ENCODE results near the gene FEM1B. TPM values are rescaled to one million over a fixed set of nuclear protein-coding genes. Genes with fewer than 3 reads are reported as not detected.

FEM1B gene
- total and polyA plus RNA-seq, 3 donors from 2014 or later: 65.8 to 122 (median 86.3) TPM

- TF ChIP-seq POLR2A (IDR thresholded peaks at IDR 0.05): no peak
- TF ChIP-seq CTCF (IDR thresholded peaks at IDR 0.05): no peak
- 91% methylated on average over 8 of the region's 8 CpGs for WGBS, 2 donors
Observed at GRCh38 chr15:68290715-68291114, 13.2 kb downstream of the FEM1B start.

GRCh38 chr15:68292157-68292781 lies 14.7 kb downstream of the FEM1B start:
- Histone ChIP-seq H3K27me3 (no peaks in the 10 kb centered on the region), H3K36me3 (ENCODE audit: low read depth, missing control alignments) (no peaks in the 10 kb centered on the region), H3K27ac (no peak overlapping the region), H3K4me3 (no peak overlapping the region), H3K4me1 (peaks cover 4% of the 10 kb centered on the region), H3K9me3 (no peaks in the 10 kb centered on the region)
- TF ChIP-seq CTCF (IDR thresholded peaks at IDR 0.05) (no peak), POLR2A (IDR thresholded peaks at IDR 0.05) (no peak)
- no peak for DNase-seq
- intact Hi-C loops (cut with DNase I; ENCODE audit: low total_unique reads): no loop called here

More at GRCh38 chr15:68290715-68291114, 13.2 kb downstream of the FEM1B start:
- Histone ChIP-seq H3K4me1 (peaks cover 4% of the 10 kb centered on the region), H3K4me3 (no peak overlapping the region), H3K27ac (no peak overlapping the region), H3K27me3 (no peaks in the 10 kb centered on the region), H3K36me3 (ENCODE audit: low read depth, missing control alignments) (no peaks in the 10 kb centered on the region), H3K9me3 (no peaks in the 10 kb centered on the region)
- intact Hi-C loops (cut with DNase I; ENCODE audit: low total_unique reads): no loop called here
- DNase-seq: no peak

GRCh38 chr15:68292967-68293366 lies 15.4 kb downstream of the FEM1B start:
- intact Hi-C loops (cut with DNase I; ENCODE audit: low total_unique reads): no loop called here
- no peak for DNase-seq
- H3K27ac ChIP-seq: no peak overlapping the region
- no peak overlapping the region for H3K4me3 ChIP-seq
- H3K36me3 ChIP-seq (ENCODE audit: low read depth, missing control alignments): no peaks in the 10 kb centered on the region
- H3K27me3 ChIP-seq: no peaks in the 10 kb centered on the region
- peaks cover 4% of the 10 kb centered on the region for H3K4me1 ChIP-seq
- TF ChIP-seq POLR2A (IDR thresholded peaks at IDR 0.05) (no peak), CTCF (IDR thresholded peaks at IDR 0.05) (no peak)
- H3K9me3 ChIP-seq: no peaks in the 10 kb centered on the region

GRCh38 chr15:68295014-68295805 lies 17.7 kb downstream of the FEM1B start:
- DNase-seq: no peak
- H3K4me3 ChIP-seq: no peak overlapping the region
- intact Hi-C loops (cut with DNase I; ENCODE audit: low total_unique reads): no loop called here
- TF ChIP-seq POLR2A (IDR thresholded peaks at IDR 0.05) (no peak), CTCF (IDR thresholded peaks at IDR 0.05) (no peak)
- H3K9me3 ChIP-seq: no peaks in the 10 kb centered on the region
- 48 to 66% methylated on average over 4 of the region's 4 CpGs for WGBS, 2 donors
- no peak overlapping the region for H3K27ac ChIP-seq
- H3K36me3 ChIP-seq (ENCODE audit: low read depth, missing control alignments): no peaks in the 10 kb centered on the region
- no peaks in the 10 kb centered on the region for H3K27me3 ChIP-seq
- peaks cover 8% of the 10 kb centered on the region for H3K4me1 ChIP-seq

All from testis (tissue), 3 donors.